ENCODE results near the gene C21orf91.

DNA sequence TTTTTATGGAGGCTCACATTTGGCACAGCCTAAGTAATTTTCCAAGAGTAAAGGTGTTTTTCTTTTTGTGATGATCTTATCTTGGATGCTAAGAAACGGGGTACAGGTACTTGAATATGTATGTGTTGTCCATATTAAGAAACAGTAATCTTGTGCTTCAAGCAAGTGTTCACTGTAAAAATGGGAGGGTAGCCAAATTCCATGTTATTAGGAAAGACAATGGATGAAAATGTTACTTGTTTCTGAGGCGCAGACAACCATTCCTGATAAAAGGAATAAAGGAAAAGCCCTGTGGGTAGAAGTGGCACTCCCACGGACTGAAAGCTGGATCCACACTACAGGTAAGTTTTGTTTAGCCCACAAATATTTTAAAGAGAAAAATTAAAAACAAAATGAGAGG lies 15.6 kb downstream of the C21orf91 start:
- TF ChIP-seq CTCF (IDR thresholded peaks at IDR 0.05) (no peak), ZFX (IDR thresholded peaks at IDR 0.05; ENCODE audit: borderline replicate concordance) (no peak)

Measured in 22Rv1 (cell line).